HepG2 (cell line): Measurements from ENCODE around the gene IGSF8. TPM values are rescaled to one million over a fixed set of nuclear protein-coding genes. Genes with fewer than 3 reads are reported as not detected.

Experiments
- BCL6 ChIP-seq: IDR thresholded peaks from 2 replicates; pipeline ENCODE4 v1.6.1; 2016; ENCODE audit warnings: missing genetic modification reagents, missing compliant biosample characterization
- GZF1 ChIP-seq: sonication (generic); formaldehyde crosslinking; IDR thresholded peaks from 2 replicates; pipeline ENCODE4 v1.5.1; 2020; ENCODE audit warnings: mild to moderate bottlenecking, missing genetic modification reagents
- HOXA3 ChIP-seq: sonication (generic); formaldehyde crosslinking; IDR thresholded peaks from 2 replicates; pipeline ENCODE4 v1.5.0; 2020; ENCODE audit warnings: missing genetic modification reagents
- KDM5A ChIP-seq: fragments of 200-600 bp; sonication (generic); IDR thresholded peaks from 2 replicates; pipeline ENCODE4 v1.7.0; 2018; ENCODE audit warnings: antibody characterized with exemption, mild to moderate bottlenecking, low read length, borderline replicate concordance
- NFAT5 ChIP-seq: sonication (generic); formaldehyde crosslinking; IDR thresholded peaks from 2 replicates; pipeline ENCODE4 v1.4.0; 2020; ENCODE audit warnings: missing genetic modification reagents
- SIX1 ChIP-seq: sonication (generic); formaldehyde crosslinking; IDR thresholded peaks from 2 replicates; pipeline ENCODE4 v1.4.0; 2020; ENCODE audit warnings: missing genetic modification reagents, borderline replicate concordance
- SNAI1 ChIP-seq: sonication (generic); formaldehyde crosslinking; IDR thresholded peaks from 2 replicates; pipeline ENCODE4 v1.5.0; 2020; ENCODE audit warnings: mild to moderate bottlenecking, missing genetic modification reagents, borderline replicate concordance
- THAP7 ChIP-seq: sonication (generic); formaldehyde crosslinking; IDR thresholded peaks from 2 replicates; pipeline ENCODE4 v1.8.1; 2023; ENCODE audit warnings: mild to moderate bottlenecking, missing genetic modification reagents
- THRA ChIP-seq: sonication (generic); formaldehyde crosslinking; IDR thresholded peaks from 2 replicates; pipeline ENCODE4 v1.4.0; 2020; ENCODE audit warnings: missing genetic modification reagents, borderline replicate concordance
- ZFP41 ChIP-seq: sonication (generic); formaldehyde crosslinking; IDR thresholded peaks from 2 replicates; pipeline ENCODE4 v1.4.0; 2020; ENCODE audit warnings: mild to moderate bottlenecking, missing genetic modification reagents, borderline replicate concordance
- ZFYVE20 ChIP-seq: sonication (generic); formaldehyde crosslinking; IDR thresholded peaks from 2 replicates; pipeline ENCODE4 v1.8.0; 2023; ENCODE audit warnings: low read depth, mild to moderate bottlenecking, moderate library complexity, missing genetic modification reagents, borderline replicate concordance
- ZNF543 ChIP-seq: sonication (generic); formaldehyde crosslinking; IDR thresholded peaks from 2 replicates; pipeline ENCODE4 v1.4.0; 2020; ENCODE audit warnings: mild to moderate bottlenecking, missing genetic modification reagents
- ZNF609 ChIP-seq: sonication (generic); formaldehyde crosslinking; IDR thresholded peaks from 2 replicates; pipeline ENCODE4 v1.4.0; 2020; ENCODE audit warnings: mild to moderate bottlenecking, missing genetic modification reagents, borderline replicate concordance
- polyA plus RNA-seq, 8 experiments: library from polyadenylated mRNA; depleted of rRNA in 3 of 8; stranded (reverse) in 7 of 8; unstranded in 1 of 8; fragments of >200 nt; fragmentation: Illumina TruSeq in 4 of 8; extraction: Trizol in 4 of 8; gene quantifications; 2 replicates each; pipeline versions ENCODE4 v1.2.1 to v1.2.3, GENCODE V29; 2011 to 2016; ENCODE audit warnings: low read depth in 4 of 8, missing spikeins in 1 of 8, mixed read lengths in 1 of 8; ENCODE audit not compliant: insufficient read depth in 1 of 8
- total RNA-seq, 5 experiments: library from RNA; depleted of rRNA; stranded (reverse); fragments of >200 nt; fragmentation: Illumina TruSeq; extraction: Trizol; gene quantifications; 2 replicates each; pipeline ENCODE4 v1.2.3, GENCODE V29; 2016; ENCODE audit warnings: low read depth in 1 of 5
- TF ChIP-seq, protein P1 (sequence below): sonication (generic); formaldehyde crosslinking; conservative IDR thresholded peaks from 2 replicates; pipeline ENCODE4 v1.8.1; 2023; ENCODE audit warnings: missing genetic modification reagents

The IGSF8 gene
- total and polyA plus RNA-seq, 2 of the 13 experiments (the other 11 are each of a cell fraction or from before 2014, with no cell fraction given): 24.0 to 41.0 TPM

- TF ChIP-seq NFAT5 (CRISPR knock-in tag): no peak
- no peak for TF ChIP-seq SNAI1 (CRISPR knock-in tag)
- peak; percentile 90 for TF ChIP-seq ZNF609
- TF ChIP-seq GZF1 (CRISPR knock-in tag): no peak
- peak; percentile 37; the same call in 1 of the 2 replicates for TF ChIP-seq SIX1 (CRISPR knock-in tag)
- TF ChIP-seq ZNF543: peak; percentile 96
- no peak for TF ChIP-seq ZFP41
- TF ChIP-seq THAP7 (CRISPR knock-in tag): no peak
- peak; percentile 36; the same call in 1 of the 2 replicates for TF ChIP-seq HOXA3 (CRISPR knock-in tag)
- TF ChIP-seq ZFYVE20 (CRISPR knock-in tag): no peak
- TF ChIP-seq BCL6 (CRISPR knock-in tag): peak; percentile 96
- TF ChIP-seq, protein P1, sequence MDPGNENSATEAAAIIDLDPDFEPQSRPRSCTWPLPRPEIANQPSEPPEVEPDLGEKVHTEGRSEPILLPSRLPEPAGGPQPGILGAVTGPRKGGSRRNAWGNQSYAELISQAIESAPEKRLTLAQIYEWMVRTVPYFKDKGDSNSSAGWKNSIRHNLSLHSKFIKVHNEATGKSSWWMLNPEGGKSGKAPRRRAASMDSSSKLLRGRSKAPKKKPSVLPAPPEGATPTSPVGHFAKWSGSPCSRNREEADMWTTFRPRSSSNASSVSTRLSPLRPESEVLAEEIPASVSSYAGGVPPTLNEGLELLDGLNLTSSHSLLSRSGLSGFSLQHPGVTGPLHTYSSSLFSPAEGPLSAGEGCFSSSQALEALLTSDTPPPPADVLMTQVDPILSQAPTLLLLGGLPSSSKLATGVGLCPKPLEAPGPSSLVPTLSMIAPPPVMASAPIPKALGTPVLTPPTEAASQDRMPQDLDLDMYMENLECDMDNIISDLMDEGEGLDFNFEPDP: no peak
- TF ChIP-seq KDM5A: no peak
- peak; percentile 99 for TF ChIP-seq THRA
Observed at GRCh38 chr1:160053548-160054365, 44.7 kb downstream of the IGSF8 start (continued).
